GM21367 (cell line): ENCODE results near the gene TK1.

Experiments used
- ATAC-seq: cut with Tn5 transposase; IDR thresholded peaks from one replicate; pipeline ENCODE4 v1.9.1; 2021; ENCODE audit not compliant: unreplicated experiment

Gene TK1

DNA sequence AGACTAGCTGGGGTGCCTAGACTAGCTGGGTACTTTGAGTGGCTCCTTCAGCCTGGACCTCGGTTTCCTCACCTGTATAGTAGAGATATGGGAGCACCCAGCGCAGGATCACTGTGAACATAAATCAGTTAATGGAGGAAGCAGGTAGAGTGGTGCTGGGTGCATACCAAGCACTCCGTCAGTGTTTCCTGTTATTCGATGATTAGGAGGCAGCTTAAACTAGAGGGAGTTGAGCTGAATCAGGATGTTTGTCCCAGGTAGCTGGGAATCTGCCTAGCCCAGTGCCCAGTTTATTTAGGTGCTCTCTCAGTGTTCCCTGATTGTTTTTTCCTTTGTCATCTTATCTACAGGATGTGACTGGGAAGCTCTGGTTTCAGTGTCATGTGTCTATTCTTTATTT lies 36.2 kb upstream of the TK1 start:
- ATAC-seq, result no peak

DNA sequence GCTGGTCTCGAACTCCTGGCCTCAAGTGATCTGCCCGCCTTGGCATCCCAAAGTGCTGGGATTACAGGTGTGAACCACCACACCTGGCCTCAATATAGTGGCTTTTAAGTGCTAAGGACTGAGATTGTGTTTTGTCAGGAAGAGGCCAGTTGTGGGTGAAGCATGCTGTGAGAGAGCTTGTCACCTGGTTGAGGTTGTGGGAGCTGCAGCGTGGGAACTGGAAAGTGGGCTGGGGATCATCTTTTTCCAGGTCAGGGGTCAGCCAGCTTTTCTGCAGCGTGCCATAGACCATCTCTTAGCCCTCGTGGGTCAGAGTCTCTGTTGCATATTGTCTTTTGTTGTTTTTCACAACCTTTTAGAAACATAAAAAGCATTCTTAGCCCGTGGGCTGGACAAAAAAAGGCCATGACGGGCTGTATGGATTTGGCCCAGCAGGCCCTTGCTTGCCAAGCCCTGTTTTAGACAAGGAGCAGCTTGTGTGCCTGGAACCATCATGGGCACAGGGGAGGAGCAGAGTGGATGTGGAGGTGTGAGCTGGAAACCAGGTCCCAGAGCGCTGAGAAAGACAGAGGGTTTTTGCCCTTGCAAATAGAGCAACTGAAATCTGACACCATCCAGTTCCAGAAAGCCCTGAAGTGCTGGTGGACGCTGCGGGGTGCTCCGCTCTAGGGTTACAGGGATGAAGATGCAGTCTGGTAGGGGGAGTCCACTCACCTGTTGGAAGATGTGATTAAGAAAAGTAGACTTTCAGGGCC lies 32.7 kb upstream of the TK1 start:
- no peak for ATAC-seq

DNA sequence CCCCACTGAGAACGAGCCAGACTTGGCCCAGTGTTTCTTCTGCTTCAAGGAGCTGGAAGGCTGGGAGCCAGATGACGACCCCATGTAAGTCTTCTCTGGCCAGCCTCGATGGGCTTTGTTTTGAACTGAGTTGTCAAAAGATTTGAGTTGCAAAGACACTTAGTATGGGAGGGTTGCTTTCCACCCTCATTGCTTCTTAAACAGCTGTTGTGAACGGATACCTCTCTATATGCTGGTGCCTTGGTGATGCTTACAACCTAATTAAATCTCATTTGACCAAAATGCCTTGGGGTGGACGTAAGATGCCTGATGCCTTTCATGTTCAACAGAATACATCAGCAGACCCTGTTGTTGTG lies 27.8 kb upstream of the TK1 start:
- no peak for ATAC-seq

DNA sequence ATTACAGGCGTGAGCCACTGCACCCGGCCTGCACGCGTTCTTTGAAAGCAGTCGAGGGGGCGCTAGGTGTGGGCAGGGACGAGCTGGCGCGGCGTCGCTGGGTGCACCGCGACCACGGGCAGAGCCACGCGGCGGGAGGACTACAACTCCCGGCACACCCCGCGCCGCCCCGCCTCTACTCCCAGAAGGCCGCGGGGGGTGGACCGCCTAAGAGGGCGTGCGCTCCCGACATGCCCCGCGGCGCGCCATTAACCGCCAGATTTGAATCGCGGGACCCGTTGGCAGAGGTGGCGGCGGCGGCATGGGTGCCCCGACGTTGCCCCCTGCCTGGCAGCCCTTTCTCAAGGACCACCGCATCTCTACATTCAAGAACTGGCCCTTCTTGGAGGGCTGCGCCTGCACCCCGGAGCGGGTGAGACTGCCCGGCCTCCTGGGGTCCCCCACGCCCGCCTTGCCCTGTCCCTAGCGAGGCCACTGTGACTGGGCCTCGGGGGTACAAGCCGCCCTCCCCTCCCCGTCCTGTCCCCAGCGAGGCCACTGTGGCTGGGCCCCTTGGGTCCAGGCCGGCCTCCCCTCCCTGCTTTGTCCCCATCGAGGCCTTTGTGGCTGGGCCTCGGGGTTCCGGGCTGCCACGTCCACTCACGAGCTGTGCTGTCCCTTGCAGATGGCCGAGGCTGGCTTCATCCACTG lies 27.3 kb upstream of the TK1 start, which contains the start of gene BIRC5:
BIRC5 (plus strand) TSS at position 238 of the 690 bp plus-strand sequence; CDS start at position 302, 64 bp downstream.
- peak; percentile 85 for ATAC-seq

DNA sequence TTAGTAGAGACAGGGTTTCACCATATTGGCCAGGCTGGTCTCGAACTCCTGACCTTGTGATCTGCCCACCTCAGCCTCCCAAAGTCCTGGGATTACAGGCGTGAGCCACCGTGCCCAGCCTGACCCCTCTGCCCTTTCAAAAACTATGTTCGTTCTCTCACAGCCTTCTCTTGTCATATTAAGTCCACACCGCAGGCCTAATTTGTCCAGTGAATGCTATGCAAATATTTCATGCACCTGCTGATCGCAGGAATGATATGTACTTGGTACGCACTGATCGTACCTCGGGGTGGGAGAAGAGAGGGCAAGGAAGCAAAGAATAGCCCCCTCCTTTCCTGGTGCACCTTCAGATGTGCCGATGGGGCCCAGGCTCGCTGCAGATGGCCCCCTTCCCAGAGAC lies 24.2 kb upstream of the TK1 start:
- ATAC-seq, result no peak

DNA sequence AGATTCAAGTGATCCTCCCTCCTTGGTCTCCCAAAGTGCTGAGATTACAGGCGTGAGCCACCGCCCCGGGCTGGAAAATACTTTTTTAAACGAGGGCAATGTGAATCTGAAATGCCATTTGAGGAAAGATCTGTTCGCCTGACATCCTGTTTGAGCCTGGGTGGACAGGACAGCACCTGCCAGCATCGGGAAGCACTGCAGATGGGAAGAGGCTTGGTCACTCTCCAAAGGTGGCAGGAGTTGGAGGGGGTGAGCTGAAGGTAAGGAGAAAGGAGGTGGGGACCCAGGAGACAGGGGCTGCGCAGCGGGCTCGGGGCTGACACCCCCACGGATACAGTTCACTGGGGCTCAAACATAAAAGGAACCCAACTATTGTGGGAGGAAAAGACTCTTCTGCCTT lies 23.3 kb upstream of the TK1 start:
- ATAC-seq, result no peak

DNA sequence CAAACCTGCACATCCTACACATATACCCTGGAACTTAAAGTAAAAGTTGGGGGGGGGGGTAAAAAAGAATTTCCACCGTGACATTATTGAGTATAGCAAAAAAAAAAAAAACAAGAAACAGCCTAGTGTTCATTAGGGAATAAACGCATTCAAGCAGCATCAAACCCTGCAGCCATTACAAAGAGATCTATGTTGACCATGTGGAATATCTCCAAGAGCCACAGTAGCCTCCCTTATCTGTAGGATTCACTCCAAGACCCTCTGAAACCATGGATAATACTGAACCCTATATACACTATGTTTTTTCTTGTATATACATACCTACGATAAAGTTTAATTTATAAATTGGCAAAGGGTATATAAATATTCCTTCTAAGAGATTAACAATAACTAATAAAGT lies 21.6 kb upstream of the TK1 start:
- ATAC-seq, result no peak

DNA sequence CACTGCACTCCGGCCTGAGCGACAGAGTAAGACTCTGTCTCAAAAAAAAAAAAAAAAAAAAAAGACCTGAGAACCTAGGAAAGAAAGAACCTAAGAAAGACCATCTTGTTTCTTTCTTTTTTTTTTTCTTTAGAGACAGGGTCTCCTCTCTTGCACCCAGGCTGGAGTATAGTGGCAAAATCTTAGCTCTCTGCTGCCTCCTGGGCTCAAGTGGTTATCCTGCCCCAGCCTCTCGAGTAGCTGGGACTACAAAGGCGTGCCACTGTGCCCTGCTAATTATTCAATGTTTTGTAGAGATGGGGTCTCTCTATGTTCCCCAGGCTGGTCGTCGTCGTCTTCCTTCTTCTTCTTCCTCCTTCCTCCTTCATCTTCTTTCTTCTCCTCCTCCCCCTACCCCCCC lies 19.4 kb upstream of the TK1 start:
- no peak for ATAC-seq

DNA sequence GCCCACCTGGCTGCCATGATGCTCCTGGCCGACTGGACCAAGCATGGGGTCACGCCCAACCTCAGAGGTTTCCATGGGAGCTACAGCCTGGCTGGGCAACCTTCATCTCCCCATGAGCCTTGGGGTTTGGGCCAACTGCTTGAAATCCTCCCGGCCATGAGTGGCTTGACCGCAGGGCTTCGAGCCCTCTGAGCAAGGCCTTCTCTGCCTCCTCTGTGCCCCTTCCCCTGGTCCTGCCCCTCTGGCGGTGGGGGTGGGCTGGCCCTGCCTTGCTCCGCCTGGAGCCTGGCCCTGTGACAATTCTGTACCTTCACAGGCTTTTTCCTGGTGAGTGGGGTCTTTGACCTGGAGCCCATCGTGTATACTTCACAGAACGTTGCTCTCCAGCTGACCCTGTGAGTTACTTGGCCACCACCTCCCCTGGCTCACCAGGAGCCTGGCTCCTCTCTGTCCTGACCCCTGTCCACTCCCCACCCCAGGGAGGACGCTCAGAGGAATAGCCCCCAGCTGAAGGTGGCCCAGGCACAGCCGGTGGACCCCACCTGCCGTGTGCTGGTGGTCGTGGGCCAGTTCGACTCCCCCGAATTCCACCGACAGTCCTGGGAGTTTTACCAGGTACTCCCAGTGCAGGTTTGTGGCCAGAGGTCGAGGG lies 18.4 kb upstream of the TK1 start:
- no peak for ATAC-seq

DNA sequence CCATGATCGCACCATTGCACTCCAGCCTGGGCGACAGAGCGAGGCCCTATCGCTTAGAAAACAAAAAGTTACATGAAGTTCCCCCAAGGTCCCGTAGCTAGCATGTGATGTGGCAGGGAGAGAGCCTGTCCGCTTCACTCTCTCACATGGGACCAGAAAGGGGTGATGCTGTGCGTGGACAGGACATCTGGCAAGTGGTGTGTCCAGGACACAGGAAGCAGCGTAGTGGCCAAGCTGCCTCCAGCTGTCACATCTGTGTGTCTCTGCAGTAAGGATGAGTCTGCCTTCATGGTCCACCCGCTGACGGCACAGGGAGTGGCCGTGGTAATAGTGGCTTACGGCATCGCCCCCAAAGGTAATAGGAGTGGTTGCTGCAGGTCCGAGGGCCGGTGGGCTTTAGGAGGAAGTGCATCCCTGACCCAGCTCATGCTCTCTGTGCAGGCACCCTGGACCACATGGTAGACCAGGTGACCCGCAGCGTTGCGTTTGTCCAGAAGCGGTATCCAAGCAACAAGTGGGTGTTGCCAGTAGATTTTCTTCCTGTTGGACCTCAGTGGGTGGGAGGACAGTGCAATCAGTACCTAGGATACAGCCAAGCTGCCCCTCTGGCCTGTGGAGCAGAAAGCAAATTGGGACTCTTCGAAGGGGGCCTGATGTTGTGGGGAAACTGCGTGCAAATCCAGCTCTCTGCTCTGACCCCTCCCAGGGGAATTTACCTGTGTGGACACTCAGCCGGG lies 17.7 kb upstream of the TK1 start:
- ATAC-seq, result no peak

DNA sequence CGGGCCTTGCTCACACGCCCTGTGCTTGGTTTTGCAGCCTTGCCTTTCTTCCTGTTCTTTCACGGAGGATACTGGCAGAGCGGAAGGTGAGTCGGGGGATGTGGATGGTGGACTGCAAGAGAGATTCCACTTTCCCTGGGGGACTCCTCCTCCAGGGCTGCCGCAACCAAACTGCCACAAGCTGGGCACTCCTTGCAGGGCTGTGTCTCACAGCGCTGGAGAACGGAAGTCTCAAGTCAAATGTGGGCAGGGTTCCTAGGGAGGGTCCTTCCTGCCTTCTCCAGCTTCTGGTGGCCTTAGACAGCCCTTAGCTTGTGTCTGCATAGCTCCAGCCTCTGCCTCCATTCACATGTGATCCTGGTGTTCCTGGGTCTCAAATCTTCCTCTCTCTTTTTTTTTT lies 15.8 kb upstream of the TK1 start:
- no peak for ATAC-seq

DNA sequence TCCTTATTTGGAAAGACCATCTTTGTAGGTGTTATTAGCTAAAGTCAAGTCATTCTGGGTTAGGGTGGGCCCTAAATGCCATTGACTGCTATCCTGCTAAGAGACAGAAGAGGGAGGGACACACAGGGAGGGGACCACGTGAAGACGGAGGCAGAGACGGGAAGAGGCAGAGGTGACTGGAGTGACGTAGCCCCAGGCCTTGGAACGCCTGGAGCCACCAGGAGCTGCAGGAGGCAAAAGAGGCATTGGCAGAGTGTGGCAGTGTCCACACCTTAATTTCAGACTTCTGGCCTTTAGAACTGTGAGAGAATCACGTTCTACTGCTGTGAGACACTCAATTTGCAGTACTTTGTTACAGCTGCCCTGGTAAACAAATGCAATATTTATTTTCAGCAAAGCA lies 13.6 kb upstream of the TK1 start:
- no peak for ATAC-seq

DNA sequence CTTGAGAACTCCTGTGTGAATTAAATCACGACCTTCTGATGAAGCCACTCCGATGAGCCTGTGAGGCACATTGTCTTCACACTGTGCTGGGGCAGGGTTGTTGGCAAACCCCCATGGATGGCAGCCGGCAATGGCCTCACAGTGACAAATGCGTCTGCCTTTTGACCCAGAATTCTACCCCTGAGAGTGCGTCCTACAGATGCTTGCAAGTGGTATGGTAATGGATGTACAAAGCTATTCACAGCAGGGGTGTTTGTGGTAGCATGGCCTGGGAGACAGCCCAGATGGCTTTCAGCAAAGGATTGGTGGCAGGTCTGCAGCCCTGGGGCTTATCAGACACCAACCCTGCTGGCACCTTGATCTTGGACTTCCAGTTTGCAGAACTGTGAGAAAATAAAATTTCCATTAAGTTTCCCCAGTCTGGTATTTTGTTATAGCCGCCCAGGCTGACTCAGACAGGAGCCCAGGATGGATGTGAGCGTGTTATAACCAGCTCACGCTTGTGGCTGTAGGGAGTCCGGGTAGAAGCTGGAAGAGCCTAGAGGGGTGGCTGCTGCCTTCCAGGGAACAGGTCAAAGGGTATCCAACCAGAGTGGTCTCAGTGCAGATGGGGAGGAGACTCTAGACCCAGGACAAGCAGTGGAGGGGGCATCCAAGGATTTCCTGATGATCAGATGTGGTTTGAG lies 10.4 kb upstream of the TK1 start:
- ATAC-seq, result no peak

DNA sequence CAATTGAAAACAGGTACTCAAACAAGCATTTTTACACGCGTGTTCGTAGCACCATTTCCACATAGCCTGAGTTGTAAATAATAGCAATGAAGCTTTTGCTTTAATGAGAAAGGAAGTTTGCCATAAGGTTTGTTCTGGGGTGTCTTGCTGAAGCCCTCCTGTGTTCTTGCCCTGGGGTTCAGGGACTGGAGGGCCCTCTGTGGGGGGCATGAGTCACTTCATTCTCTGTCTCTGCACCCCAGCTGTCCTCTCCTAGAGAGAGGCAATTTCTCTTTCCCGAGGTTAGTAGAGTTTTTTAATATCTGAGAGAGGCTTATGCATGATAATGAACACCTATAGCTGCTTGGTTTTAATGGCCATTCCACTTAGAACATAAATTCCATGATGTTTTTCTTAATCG lies 9.9 kb upstream of the TK1 start:
- ATAC-seq, result no peak

DNA sequence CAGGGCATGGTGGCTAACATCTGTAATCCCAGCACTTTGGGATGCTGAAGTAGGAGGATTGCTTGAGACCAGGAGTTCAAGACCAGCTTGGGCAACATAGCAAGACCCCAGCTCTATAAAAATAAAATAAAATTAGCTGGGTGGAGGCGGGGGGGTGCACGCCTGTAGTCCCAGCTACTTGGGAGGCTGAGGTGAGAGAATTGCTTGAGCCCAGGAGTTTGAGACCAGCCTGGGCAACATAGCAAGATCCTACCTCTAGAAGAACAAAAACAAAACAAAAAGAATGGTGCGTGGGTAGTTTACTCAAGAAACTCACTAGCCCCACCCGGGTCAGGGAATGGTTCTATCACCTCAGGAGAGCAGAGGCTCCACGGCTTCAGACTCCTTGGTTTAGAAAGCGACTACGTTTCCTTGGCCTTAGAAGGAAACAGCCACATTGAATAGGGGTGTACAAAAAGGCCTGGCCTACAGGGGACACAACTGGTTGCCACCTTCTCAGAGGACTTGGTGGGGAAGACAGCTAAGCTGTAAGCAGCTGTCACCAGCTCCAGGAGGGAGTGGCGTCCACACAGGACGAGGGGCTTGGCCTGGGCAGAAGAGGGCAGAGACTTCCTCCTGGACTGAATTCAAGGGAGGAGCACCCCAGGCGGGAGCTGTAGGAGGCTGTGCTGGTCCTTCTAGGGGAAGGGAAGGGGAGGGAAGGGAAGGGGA lies 716 bp downstream of the TK1 start:
- no peak for ATAC-seq

DNA sequence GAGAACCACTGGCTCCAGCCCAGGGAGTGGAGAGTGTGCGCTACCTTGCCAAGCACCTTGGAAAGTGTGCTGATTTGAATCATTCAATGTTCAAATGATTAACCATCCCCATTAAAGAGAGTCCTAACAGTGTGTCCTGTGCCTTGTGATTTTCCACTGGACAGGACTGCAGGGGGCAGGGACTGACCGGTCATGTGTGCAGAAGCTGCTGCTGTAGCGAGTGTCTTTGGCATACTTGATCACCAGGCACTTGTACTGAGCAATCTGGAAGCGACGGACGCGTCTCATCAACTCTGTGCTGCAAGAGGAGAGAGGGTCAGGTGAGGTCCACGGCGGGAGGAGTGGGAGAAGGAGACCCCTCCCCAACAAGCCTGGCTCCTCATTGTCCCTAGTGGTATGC lies 2.0 kb downstream of the TK1 start:
- no peak for ATAC-seq

DNA sequence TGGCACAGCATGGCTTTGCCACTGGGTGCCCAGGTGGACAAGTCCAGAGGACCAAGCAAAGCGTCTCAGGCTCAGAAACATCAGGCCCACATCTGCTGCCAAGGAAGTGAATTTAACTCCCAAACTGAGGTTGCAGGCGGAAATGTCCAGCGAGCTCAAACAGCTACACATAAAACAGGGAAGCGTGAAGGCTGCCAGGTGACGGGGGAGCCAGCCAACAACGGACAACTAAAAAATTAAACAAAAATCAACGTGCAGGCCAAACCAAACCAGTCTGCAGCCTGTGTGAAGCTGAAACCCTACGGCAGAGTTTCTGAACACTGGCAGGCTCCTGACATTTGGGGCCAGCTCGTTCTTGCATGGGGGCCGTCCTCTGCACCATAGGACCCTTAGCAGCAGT lies 2.5 kb downstream of the TK1 start:
- no peak for ATAC-seq

DNA sequence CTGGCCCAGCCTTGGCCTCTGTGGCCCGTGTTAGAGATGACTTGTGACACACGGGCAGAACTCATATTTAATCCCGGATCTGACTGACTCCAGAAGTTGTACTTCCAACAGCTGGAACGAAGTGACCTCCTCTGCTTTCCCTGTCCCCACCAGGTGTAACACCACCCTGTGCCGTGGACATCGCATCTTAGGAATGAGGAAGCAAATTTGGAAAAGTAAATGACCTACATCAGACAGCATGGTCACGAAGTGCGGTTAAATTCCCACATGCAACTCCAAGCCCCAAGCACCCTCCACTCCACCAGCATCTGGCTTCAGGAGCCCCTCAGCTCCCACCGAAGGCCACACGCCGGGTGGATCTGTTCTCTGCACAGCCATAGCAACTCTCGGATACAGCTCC lies 2.9 kb downstream of the TK1 start:
- no peak for ATAC-seq

DNA sequence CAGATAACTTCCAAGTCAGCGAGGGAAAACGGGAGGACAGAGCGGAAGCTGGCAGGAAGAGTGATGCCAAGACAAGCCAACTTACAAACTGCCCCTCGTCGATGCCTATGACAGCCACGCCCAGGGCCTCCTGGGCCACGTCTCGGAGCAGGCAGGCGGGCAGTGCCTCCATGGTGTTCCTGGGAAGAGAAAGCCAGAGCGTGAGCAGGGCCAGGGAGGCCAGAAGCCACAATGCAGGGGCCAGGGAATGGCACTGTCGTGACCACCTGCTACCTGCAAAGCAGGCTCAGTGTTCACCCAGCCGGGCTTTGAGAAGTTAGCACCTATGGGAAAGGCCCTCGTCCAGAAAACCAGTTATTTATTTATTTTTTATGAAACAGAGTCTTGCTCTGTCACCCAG lies 4.3 kb downstream of the TK1 start:
- ATAC-seq, result no peak

DNA sequence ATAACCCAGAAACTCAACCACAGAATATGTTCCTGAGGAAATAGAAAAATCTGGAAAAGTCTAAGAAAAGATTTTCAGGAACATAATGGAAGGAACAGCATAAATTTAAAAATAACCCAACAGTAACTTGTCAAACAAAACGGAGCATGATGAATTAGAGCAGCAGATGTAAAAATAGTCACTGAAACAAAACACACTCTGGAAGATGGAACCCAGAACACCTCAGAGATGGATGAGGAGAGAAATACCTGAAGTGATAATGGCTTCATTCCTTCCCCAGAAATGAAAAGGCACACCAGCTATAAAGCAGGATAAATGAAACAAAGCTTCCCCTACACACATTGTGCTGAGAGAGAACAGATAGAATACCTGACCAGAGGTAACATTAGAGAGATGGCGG lies 6.3 kb downstream of the TK1 start:
- no peak for ATAC-seq
